Trophoblast cell (in vitro differentiated cells and primary cell): ENCODE measurements around the gene KLF15.

Experiments
- DNase-seq, 2 donors: peaks; one replicate each; pipeline ENCODE4 v3.0.0-alpha.2; 2016
- H2AFZ ChIP-seq: 2 replicates; pipeline ENCODE4 v1.6.1; 2013; ENCODE audit warnings: low read length, moderate library complexity, mild to moderate bottlenecking; ENCODE audit not compliant: insufficient read depth, poor library complexity
- H2AK5ac ChIP-seq: 2 replicates; pipeline ENCODE4 v1.6.1; 2013; ENCODE audit warnings: mild to moderate bottlenecking, low read length
- H2BK120ac ChIP-seq: 2 replicates; pipeline ENCODE4 v1.6.1; 2013; ENCODE audit warnings: low read length, mild to moderate bottlenecking, moderate library complexity; ENCODE audit not compliant: insufficient read depth, poor library complexity
- H2BK12ac ChIP-seq: 2 replicates; pipeline ENCODE4 v1.6.1; 2013; ENCODE audit warnings: mild to moderate bottlenecking, low read length, moderate library complexity
- H2BK5ac ChIP-seq: 2 replicates; pipeline ENCODE4 v1.6.1; 2013; ENCODE audit warnings: low read length, low read depth, moderate library complexity, mild to moderate bottlenecking; ENCODE audit not compliant: poor library complexity
- H3K14ac ChIP-seq: 2 replicates; pipeline ENCODE4 v1.6.1; 2013; ENCODE audit warnings: mild to moderate bottlenecking, low read length
- H3K18ac ChIP-seq: 2 replicates; pipeline ENCODE4 v1.6.1; 2013; ENCODE audit warnings: mild to moderate bottlenecking, low read length
- H3K23ac ChIP-seq: 2 replicates; pipeline ENCODE4 v1.6.1; 2013; ENCODE audit warnings: low read length
- H3K27ac ChIP-seq: 2 replicates; pipeline ENCODE4 v1.5.1; 2013; ENCODE audit warnings: low read depth, mild to moderate bottlenecking, inconsistent platforms, low read length, moderate library complexity
- H3K27me3 ChIP-seq: 2 replicates; pipeline ENCODE4 v1.6.1; 2013; ENCODE audit warnings: inconsistent platforms, mild to moderate bottlenecking, low read length, moderate library complexity; ENCODE audit not compliant: insufficient read depth
- H3K36me3 ChIP-seq, 2 experiments: 1 replicate in 1 of 2; 2 replicates in 1 of 2; pipeline ENCODE4 v1.6.1; 2013; ENCODE audit warnings: low read length in 2 of 2, mild to moderate bottlenecking in 2 of 2, moderate library complexity in 1 of 2; ENCODE audit not compliant: insufficient read depth in 2 of 2, control insufficient read depth in 1 of 2
- H3K4ac ChIP-seq: 2 replicates; pipeline ENCODE4 v1.6.1; 2013; ENCODE audit warnings: low read depth, mild to moderate bottlenecking, low read length, moderate library complexity
- H3K4me1 ChIP-seq, 2 experiments: 1 replicate in 1 of 2; 2 replicates in 1 of 2; pipeline ENCODE4 v1.6.1; 2013; ENCODE audit warnings: low read length in 2 of 2, mild to moderate bottlenecking in 2 of 2, moderate library complexity in 1 of 2; ENCODE audit not compliant: insufficient read depth in 2 of 2, control insufficient read depth in 1 of 2
- H3K4me2 ChIP-seq: 2 replicates; pipeline ENCODE4 v1.6.1; 2013; ENCODE audit warnings: inconsistent platforms, mild to moderate bottlenecking, low read length, moderate library complexity
- H3K4me3 ChIP-seq: 2 replicates; pipeline ENCODE4 v1.5.1; 2013; ENCODE audit warnings: mild to moderate bottlenecking, low read depth, low read length, inconsistent platforms
- H3K79me1 ChIP-seq: one replicate; pipeline ENCODE4 v1.6.1; 2013; ENCODE audit warnings: low read length
- H3K79me2 ChIP-seq: 2 replicates; pipeline ENCODE4 v1.6.1; 2013; ENCODE audit warnings: low read length, mild to moderate bottlenecking; ENCODE audit not compliant: control insufficient read depth, insufficient read depth, poor library complexity
- H3K9ac ChIP-seq: 2 replicates; pipeline ENCODE4 v1.6.1; 2013; ENCODE audit warnings: mild to moderate bottlenecking, low read length
- H3K9me3 ChIP-seq: 2 replicates; pipeline ENCODE4 v1.6.1; 2013; ENCODE audit warnings: low read depth, mild to moderate bottlenecking, control low read depth, inconsistent platforms, low read length; ENCODE audit not compliant: insufficient read depth
- H4K12ac ChIP-seq: 2 replicates; pipeline ENCODE4 v1.6.1; 2013; ENCODE audit warnings: low read depth, mild to moderate bottlenecking, low read length, moderate library complexity
- H4K8ac ChIP-seq: 2 replicates; pipeline ENCODE4 v1.6.1; 2013; ENCODE audit warnings: low read depth, mild to moderate bottlenecking, low read length, moderate library complexity
- H4K91ac ChIP-seq: one replicate; pipeline ENCODE4 v1.6.1; 2013; ENCODE audit warnings: low read depth, mild to moderate bottlenecking, low read length, moderate library complexity
- WGBS: extraction: QIAGEN DNeasy Blood & Tissue Kit; methylation state at CpG from one replicate; pipeline ENCODE4 v1.1.7; 2013; ENCODE audit warnings: missing lambda C conversion rate; ENCODE audit not compliant: insufficient read length, insufficient coverage; ENCODE audit errors: extremely low coverage; 5-methylcytosine and 5-hydroxymethylcytosine counted together

The KLF15 gene

GRCh38 chr3:126340596-126340942, 16.6 kb downstream of the KLF15 start:
- no peak overlapping the region for H2BK5ac ChIP-seq
- no peaks in the 10 kb centered on the region for H3K4me1 ChIP-seq

DNA sequence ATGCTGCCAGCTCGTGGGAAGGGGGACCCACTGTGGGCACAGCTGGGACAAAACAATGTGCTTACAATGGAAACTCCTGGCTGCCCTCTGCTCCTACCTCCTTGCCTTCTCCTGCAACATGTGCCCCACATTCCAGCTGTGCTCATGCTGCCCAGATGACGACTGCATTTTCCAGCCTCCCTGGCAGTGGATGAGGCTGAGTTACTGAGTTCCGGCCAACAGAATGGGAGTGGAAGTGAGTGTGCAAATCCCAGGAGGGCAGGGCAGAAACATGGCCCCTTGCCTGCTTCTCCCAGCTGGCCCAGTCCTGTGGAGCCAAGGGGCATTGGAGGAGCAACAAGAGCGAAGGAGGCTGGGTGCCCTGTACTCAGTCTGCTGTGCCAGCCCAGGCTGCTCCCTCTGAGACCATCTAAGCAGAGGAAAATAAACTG, 17.1 kb downstream of the KLF15 start:
- H4K12ac ChIP-seq = no peak overlapping the region
- H3K18ac ChIP-seq = no peak overlapping the region
- no peaks in the 10 kb centered on the region for H3K36me3 ChIP-seq

More at GRCh38 chr3:126340596-126340942, 16.6 kb downstream of the KLF15 start:
- no peak overlapping the region for H3K4ac ChIP-seq
- no peaks in the 10 kb centered on the region for H3K79me2 ChIP-seq
- no peak overlapping the region for H3K18ac ChIP-seq
- no peak overlapping the region for H4K8ac ChIP-seq
- no peaks in the 10 kb centered on the region for H3K36me3 ChIP-seq
- no CpG with 5 or more reads among the region's 3 CpGs for WGBS
- H3K4me3 ChIP-seq = no peak overlapping the region
- no peak overlapping the region for H3K23ac ChIP-seq
- H3K14ac ChIP-seq = no peak overlapping the region
- H3K9ac ChIP-seq = no peak overlapping the region
- H2AK5ac ChIP-seq = no peak overlapping the region
- H3K9me3 ChIP-seq = no peaks in the 10 kb centered on the region
- H2BK120ac ChIP-seq = no peak overlapping the region
- H2BK12ac ChIP-seq = no peak overlapping the region
- H3K4me2 ChIP-seq = no peak overlapping the region
- H3K27me3 ChIP-seq = no peaks in the 10 kb centered on the region
- H4K12ac ChIP-seq = no peak overlapping the region
- no peaks in the 10 kb centered on the region for H3K79me1 ChIP-seq
- no peak overlapping the region for H4K91ac ChIP-seq
- H2AFZ ChIP-seq = no peak overlapping the region
- no peak overlapping the region for H3K27ac ChIP-seq
- no peak for DNase-seq

GRCh38 chr3:126339466-126339865, 17.7 kb downstream of the KLF15 start:
- Histone ChIP-seq H3K4me1 (no peaks in the 10 kb centered on the region), H2BK12ac (no peak overlapping the region), H4K12ac (no peak overlapping the region), H3K79me1 (no peaks in the 10 kb centered on the region), H3K14ac (no peak overlapping the region), H4K8ac (no peak overlapping the region), H2BK120ac (no peak overlapping the region), H3K36me3 (no peaks in the 10 kb centered on the region), H3K4ac (no peak overlapping the region), H3K23ac (no peak overlapping the region), H4K91ac (no peak overlapping the region), H3K27me3 (no peaks in the 10 kb centered on the region), H3K9me3 (no peaks in the 10 kb centered on the region), H3K4me2 (no peak overlapping the region), H2AFZ (no peak overlapping the region), H3K27ac (no peak overlapping the region), H2BK5ac (no peak overlapping the region), H2AK5ac (no peak overlapping the region), H3K9ac (no peak overlapping the region), H3K18ac (no peak overlapping the region), H3K4me3 (no peak overlapping the region), H3K79me2 (no peaks in the 10 kb centered on the region)
- no CpG with 5 or more reads among the region's 4 CpGs for WGBS
- no peak for DNase-seq

More for the DNA sequence above, 17.1 kb downstream of the KLF15 start:
- Histone ChIP-seq H2BK5ac (no peak overlapping the region), H3K23ac (no peak overlapping the region), H3K79me2 (no peaks in the 10 kb centered on the region), H3K9me3 (no peaks in the 10 kb centered on the region), H3K27ac (no peak overlapping the region), H3K79me1 (no peaks in the 10 kb centered on the region), H2AK5ac (no peak overlapping the region), H4K8ac (no peak overlapping the region), H2BK12ac (no peak overlapping the region), H3K4ac (no peak overlapping the region), H3K9ac (no peak overlapping the region), H3K4me3 (no peak overlapping the region), H2BK120ac (no peak overlapping the region), H3K4me1 (no peaks in the 10 kb centered on the region), H4K91ac (no peak overlapping the region), H2AFZ (no peak overlapping the region), H3K4me2 (no peak overlapping the region), H3K27me3 (no peaks in the 10 kb centered on the region), H3K14ac (no peak overlapping the region)
- DNase-seq = no peak
- WGBS = no CpG with 5 or more reads among the region's 4 CpGs

- H2BK12ac ChIP-seq = no peak overlapping the region
- DNase-seq = no peak
- H3K9me3 ChIP-seq = no peaks in the 10 kb centered on the region
- WGBS = no CpG with 5 or more reads among the region's 15 CpGs
- no peaks in the 10 kb centered on the region for H3K27me3 ChIP-seq
- H2AK5ac ChIP-seq = no peak overlapping the region
- no peak overlapping the region for H3K18ac ChIP-seq
- no peak overlapping the region for H3K9ac ChIP-seq
- H2BK120ac ChIP-seq = no peak overlapping the region
- H3K4me1 ChIP-seq = no peaks in the 10 kb centered on the region
- H3K79me2 ChIP-seq = no peaks in the 10 kb centered on the region
- H4K12ac ChIP-seq = no peak overlapping the region
- H3K79me1 ChIP-seq = no peaks in the 10 kb centered on the region
- H4K91ac ChIP-seq = no peak overlapping the region
- no peak overlapping the region for H3K4me3 ChIP-seq
- no peaks in the 10 kb centered on the region for H3K36me3 ChIP-seq
- no peak overlapping the region for H2AFZ ChIP-seq
- no peak overlapping the region for H3K4ac ChIP-seq
- no peak overlapping the region for H4K8ac ChIP-seq
- no peak overlapping the region for H3K14ac ChIP-seq
- no peak overlapping the region for H3K27ac ChIP-seq
- no peak overlapping the region for H2BK5ac ChIP-seq
- no peak overlapping the region for H3K23ac ChIP-seq
- no peak overlapping the region for H3K4me2 ChIP-seq
Measured at GRCh38 chr3:126338790-126339288, 18.4 kb downstream of the KLF15 start.
